ENCODE measurements around the gene QSOX1.
A peak's percentile ranks its signal among the peaks of the same experiment; 100 is the strongest.

The QSOX1 gene

DNA sequence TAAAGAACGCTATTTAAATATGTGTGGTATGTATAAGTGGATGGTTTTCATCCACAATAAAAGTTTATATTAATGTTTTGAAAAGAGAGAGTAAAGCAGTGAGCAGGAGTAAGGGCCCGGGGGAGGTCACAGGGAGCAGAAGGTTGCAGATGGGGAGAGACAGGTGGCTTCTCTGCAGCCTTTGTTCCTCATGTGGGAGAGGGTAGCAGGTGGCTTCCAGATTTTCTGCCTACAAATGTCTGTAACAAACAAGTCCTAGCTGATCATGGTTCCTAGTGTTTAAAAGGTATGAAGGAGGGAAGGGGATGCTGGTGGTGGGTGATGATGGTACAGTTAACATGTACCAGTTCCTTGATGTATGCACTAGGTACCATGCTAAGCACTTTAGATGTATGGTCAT, 18.8 kb downstream of the QSOX1 start:
- peak; percentile 37 for DNase-seq

DNA sequence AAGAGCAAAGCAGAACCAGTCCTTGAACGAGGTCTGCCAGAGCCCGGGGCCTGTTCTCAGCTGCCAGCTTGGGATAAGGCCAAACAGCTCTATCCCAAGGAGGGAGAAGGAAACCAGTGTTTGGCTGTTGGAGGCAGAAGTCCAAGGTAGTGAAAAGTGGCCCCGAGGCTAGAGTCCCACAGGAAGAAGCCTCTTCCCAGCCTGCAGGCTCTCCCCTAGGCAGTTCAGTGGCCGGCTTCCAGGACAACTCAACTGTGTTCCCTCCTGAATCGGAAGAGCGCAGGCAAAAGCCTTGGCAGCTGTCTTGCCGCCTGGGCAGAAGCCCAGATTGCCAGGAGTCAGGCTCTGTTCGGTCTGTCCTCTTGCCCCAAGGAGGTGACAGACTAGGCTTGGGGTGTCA, 19.3 kb downstream of the QSOX1 start:
- no peak for DNase-seq

DNA sequence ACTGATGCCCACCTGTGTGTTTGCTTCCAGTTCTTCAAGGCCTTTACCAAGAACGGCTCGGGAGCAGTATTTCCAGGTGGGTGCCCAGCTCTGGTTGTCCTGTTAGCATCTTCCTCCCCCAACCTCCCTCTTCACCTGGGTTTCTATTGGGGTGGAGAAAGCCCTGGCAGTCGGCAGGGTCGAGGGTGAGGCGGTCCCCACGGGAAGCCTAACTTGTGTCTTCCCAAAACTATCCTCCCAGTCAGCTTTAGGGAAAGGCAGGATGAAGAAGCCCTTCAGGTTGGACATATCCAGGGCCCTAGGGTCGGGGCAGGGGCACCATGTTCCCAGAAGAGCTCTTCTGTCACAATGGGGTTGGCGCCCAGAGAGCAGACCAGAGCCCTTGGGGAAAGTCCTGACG, 20.6 kb downstream of the QSOX1 start:
- no peak for DNase-seq

DNA sequence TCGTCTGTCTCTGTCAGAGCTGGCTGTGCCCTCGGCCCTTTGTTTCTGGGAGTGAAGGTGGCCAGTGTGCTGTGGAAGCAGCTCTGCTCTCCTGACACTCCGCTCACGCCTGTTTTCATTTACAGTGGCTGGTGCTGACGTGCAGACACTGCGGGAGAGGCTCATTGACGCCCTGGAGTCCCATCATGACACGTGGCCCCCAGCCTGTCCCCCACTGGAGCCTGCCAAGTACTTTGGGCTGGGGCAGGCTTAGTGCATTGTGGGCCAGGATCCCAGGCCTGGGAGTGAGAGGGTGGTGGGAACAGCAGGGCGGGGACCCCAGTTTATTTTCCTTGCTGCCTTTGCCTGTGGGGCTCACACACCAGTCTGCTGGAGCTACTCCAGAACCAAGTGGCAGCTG, 21.1 kb downstream of the QSOX1 start:
- DNase-seq: no peak

DNA sequence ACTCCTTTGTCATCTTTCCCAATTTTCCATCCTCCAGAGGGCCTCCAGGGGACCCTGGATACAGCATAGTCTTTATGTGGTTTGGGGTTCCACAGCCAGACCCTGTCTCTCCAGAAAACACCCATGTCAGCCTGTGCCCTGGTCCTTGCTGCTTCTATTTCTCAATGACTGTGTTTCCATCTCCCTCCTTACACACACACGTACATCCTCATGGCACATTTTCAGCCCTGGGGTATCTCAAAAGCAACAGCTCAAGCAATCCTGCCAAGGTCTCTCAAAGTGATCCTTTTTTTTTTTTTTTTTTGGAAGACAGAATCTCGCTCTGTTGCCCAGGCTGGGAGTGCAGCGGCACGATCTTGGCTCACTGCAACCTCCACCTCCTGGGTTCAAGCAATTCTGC, 22.3 kb downstream of the QSOX1 start:
- DNase-seq: no peak

DNA sequence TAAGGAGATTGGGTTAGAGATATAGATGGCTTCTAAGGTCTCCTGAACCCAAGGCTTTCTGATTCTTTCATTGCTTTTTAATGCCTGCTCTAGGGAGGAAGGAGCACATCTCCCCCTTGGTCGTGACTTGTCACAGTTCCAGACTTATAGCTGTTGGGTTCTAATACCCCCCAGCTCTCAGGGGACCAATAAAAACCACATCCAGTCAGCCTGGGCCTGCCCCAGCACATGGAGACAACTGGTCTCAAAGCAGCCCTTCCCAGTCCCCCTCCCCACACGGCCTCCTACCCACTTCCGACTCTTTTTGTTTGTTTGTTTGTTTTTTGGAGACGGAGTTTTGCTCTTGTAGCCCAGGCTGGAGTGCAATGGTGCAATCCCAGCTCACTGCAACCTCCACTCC, 23.3 kb downstream of the QSOX1 start:
- DNase-seq: no peak

DNA sequence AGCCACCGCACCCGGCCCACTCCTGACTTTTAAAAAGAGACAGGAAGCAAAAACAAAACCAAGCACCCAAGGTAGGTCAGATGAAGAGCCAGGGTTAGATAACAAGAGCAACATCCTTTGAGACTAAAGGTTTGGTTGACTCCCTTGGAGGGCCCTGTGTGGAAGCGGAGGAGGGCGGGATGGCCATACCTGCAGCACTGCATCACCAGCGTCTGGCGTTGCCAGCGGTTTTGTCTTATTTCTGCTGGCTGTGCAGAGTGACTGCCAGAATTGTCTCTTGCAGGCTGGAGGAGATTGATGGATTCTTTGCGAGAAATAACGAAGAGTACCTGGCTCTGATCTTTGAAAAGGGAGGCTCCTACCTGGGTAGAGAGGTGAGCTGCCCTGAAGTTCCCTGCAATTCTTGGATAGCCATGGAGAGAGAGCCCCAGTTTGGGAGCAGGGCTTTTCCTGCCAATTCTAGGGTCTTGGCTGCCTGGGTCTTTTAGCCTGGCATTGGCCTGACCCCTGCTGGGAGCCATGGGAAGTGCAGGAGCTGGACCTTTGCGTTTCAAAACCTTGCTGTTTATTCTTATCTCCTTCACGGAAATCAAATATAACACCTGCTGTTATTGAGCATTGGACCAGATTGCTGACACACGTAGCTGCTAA, 24.0 kb downstream of the QSOX1 start:
- DNase-seq: peak; percentile 43

DNA sequence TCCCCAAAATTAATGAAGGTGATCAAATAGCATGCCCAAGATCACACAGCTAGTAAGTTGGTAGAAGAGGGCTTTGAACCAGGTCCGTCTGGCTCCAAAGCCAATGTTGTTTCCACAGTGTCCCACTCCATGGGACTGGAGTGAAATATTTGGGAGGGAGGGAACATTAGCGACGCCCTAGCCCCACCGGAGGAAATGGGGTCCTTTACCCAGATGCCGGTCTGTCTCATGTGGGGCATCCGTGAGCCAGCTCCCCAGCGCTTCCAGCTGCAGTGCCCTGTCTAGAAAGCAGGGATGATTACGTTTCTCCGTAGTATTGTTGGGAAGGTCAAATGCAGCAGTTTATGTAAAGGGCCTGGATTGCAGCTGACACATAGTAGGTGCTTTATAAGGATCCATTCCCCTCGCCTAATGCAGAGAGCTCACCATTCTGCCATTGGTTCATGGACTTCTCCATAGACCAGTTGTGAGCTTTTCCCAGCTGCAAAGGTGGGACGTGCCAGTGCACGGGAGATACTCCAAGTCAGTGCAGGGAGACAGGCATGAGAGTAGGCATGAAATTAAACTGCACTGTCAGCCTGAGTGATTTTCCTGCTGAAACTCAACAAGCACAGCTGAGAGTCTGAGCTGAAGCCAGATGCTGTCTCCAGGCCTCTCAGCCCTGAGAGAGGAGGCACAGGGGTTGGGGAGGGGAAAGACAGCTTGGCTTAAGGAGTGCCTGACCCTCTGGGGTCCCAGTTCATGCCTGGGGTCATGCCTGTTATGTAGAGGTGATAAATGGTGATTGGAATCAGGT, 24.7 kb downstream of the QSOX1 start:
- DNase-seq: no peak

DNA sequence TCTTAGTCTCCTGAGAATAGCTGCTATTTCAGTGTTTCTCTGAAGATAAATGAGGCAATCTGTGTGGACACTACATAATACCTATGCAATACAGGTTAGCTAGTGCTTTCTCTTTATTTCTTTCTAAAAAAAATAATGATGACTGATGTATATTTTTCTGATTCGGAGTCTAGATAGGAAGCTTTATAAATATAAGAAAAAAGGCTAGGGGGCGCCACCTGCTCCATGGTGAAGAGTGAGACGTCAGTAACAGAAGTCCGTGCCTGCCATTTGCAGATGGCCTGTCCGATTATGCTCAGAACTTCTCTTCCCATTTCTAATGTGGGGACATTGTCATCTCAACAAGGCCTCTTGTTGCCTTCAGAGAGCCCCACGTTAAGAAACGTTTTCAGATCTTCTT, 26.4 kb downstream of the QSOX1 start:
- DNase-seq: no peak

DNA sequence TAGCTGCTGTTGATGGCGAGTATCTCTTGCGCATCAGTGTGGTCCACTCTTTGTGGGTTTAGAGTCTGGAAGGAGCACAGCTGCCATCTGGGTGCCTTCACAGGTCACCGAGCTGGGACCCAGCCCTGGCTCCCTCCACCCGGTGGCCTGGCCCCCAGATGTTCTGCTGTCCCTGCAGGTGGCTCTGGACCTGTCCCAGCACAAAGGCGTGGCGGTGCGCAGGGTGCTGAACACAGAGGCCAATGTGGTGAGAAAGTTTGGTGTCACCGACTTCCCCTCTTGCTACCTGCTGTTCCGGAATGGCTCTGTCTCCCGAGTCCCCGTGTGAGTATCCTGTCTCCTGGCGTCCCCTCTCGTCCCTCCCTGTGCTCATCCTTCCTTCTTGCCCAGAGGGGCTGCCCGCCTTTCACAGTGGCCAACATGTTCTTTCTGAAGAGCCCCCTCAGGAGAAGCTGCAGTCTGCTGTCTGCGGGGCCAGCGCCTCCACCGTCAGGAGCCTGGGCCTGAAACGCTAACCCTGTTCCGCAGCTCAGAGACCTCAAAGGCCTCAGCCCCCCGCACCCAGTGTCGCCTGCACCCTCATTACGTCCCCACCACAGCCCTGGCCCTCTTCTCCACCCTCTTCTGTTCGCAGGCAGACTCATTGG, 27.4 kb downstream of the QSOX1 start:
- no peak for DNase-seq

DNA sequence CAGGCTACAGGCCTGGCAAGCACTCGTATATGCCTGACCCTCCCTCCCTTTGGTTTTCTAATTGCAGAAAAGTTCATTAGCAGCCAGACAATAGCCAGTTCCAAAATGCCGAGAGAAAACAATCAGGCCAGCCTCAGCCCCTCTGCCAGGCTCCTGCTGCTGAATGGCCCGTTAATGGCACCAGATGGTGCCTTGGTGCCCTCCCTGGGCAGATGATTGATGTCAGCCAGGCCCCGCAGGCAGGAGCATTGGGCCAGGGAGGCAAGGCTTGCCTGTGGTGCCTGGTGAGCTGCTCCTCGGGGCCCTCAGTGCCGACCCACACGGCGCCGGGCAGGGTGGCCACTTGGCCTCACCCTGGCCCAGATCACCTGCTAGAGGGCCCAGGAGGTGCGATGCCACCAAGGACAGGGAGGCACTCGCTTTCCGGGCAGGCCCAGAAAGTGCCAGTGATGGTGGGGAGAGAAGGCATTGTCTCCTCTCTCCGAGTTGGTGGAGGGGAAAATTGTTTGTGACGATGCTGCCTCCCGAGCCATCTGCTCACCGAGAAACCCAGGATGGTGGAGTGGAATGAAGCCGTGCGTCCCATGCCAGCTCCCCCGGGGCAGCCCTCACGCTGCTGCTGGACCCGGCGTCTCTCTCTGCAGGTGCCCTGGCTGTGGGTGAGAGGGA, 28.1 kb downstream of the QSOX1 start:
- peak; percentile 80 for DNase-seq

DNA sequence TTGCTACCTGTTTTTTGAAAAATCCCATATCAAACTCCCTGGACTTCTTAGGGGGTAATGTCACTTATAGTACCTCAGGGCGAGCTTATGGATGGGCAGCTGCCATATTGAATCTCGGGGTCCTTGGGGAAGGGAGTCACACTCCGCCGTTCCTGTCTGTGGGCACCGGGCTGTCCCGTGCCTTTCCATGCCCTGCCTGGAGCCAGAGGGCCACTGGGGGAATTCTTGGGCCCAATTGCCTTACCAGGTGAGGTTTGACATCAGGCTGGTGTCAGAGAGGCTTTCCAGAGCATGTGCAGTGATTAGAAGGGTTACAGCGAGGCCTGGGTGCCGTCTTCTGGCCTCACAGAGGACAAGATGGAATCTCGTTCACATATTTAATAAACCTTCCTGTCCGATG, 28.8 kb downstream of the QSOX1 start:
- DNase-seq: no peak

DNA sequence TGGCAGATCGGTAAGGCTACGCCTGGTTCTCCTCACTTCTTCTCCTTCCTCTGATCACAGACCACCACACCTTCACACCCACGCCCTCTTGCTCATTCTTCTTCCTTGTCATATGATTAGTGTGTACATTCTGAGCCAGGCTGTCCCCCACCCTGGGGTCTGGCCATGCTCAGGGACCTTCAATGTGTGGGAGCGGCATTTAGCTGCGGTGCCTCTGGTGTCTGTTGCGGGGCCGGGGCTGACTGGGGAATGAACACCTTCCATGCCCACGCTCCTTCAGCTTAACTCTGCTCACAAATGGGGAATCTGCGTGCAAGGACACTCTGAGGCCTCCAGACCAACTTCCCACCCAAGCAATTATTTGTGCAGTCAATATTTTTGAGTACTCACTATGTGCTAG, 29.4 kb downstream of the QSOX1 start:
- no peak for DNase-seq

DNA sequence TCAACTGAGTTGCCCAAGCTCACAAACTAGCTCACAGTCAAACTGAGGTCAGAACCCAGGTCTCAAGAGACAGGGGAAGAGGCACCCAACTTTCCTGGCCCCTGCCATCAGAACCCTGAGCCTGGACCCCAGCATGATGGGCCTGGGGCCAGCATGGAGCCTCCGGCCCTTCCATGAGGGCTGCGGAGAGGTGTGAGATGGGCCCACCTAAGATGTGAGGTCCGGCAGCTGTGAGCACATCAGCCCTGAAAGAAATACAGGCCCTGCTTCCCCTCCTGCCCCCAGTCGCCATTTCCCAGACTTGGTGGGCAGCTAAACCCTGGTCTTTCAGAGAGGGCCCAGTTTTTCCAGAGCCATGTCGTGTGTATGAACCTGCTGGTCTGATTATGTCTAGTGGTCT, 30.6 kb downstream of the QSOX1 start:
- DNase-seq: no peak

DNA sequence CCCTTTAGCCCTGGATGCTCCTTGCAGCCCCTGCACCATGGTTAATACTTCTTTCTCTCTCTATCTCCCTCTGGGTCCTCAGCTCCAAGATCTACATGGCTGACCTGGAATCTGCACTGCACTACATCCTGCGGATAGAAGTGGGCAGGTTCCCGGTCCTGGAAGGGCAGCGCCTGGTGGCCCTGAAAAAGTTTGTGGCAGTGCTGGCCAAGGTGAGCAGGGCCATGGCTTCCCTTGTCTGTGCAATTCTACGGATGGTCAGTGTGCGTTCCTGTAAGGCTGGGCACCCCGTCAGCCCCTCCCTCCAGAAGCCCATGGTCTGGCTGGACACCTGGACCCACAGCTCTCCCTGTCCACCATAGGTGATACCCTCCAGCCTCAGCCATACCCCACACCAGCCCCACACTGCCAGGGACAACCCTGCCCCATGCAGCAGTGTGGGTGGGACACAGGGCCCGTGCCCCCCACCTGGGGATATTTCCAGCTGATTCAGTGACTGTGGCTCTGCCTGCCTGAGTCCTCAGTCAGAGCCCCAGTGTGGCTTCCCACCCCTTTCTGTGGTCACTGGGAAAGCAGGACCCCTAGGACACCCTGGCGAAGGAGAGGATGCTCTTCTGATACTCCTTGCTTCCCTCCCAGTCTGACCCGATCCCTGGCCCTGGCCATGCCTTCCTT, 31.4 kb downstream of the QSOX1 start:
- no peak for DNase-seq

DNA sequence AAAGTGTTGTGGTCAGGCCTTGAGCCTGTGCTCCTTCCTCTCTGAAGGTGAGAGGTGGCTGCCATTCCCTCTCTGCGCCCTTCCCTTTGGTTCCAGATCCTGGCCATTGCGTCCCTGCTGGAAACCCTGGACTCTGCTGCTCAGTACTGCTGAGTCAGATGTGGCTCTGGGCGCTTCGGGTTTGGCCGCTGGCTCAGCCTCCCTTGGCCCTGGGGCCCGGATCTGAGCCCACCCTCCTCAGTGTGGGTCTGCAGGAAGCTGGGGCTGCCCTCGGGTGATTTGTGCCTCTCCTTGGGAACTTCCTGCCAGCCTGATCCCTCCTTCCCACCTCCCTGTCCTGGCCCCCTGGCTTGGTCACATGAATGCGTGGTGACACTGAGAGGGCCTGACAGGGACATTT, 32.2 kb downstream of the QSOX1 start:
- DNase-seq: no peak

DNA sequence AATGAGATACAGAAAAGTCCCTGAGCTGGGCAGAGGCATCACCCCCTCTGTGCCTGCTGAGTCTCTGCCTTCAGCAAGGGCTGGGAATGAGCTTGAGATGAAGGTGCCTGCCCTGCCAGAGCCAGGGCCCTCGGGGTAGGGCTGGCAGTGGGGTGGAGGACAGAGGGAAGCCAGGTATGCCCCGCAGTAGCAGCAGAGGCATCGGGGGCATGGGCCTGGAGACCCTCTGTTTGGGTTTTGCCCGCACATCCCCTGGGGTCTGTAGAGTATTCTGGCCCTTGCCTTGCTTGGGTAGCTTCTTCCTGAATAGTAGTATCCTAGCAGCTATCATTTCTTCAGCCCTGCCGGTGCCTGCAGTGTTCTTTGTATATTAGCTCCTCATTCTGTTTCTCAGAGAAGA, 33.0 kb downstream of the QSOX1 start:
- DNase-seq: no peak

DNA sequence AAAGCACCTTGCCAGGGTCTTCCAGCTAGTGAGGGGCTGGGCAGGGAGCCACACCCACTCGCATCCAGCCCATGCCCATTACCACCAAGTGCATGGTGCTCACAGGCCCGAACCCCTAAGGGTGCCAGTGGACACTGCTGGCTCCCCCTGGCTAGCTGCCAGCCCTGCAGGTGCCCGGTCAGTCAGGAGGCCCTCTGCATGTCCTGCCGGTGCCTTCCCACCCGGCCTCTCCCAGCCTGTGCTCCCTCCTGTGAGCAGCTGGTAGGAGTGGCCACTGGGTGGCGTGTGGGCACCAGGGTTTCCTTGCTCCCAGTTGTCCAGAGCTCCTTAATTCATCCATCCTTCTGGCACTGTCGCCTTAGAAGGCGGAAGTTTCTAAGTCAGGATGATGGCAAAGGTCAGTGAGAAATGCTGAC, 33.4 kb downstream of the QSOX1 start:
- DNase-seq: peak; percentile 40

DNA sequence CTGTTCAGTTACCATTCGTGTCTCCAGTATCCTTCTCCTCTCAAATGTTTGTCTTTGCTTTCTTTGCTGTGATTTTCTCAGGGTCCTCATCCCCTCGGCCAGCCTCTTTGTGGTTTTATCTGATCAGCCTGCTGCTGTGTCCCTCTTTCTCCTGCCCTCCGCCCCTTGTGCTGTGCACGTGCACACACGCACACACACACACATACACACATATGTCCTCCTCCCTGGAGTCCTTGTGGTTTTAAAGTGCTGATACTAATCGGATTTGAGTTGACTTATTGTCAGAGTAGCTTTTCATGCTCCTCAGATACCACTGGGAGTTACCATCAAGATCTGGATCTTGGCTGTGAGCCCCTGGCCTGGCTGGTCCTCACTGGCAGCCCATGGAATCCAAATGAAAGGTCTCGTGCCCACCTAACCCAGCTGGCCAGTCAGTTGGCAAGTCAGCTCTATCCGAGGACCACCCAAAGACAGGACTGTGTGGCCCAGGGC, 34.1 kb downstream of the QSOX1 start:
- DNase-seq: no peak

DNA sequence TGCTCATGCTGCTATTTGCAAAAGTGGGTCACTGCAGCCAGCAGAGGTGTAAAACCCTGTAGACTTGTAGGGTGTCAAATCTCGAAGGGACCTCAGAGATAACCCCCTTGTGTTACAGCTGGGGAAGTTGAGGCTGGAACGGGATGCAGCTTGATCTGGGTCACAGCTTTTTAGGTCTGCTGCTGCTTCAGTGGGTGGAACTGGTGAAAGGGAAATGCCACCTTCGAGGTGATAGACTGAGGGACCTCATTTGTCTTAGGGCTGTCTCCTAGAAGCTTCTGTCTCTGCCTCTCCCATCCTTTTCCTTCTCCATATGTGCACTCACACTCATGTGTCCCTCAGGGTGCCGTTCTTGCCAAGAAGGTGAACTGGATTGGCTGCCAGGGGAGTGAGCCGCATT, 35.4 kb downstream of the QSOX1 start:
- no peak for DNase-seq

DNA sequence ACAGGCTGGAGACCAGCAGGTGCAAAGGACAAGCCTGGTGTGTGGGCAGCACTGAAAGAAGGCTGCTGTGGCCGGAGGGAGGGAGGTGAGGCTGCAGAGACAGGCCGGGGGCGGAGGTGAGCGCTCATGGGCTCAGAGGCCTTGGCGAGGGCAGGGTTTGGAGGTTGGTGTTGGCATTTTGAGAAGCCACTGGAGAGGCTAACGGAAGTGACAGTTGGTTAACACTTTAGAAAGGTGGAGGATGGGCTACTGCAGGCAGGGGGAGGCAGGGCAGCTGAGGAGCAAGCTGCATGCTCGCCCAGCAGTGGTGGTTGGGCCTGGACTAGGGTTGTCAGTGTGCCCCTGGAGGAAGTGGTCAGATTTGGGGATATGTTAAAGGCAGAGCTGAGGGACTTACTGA, 37.5 kb downstream of the QSOX1 start:
- no peak for DNase-seq

DNA sequence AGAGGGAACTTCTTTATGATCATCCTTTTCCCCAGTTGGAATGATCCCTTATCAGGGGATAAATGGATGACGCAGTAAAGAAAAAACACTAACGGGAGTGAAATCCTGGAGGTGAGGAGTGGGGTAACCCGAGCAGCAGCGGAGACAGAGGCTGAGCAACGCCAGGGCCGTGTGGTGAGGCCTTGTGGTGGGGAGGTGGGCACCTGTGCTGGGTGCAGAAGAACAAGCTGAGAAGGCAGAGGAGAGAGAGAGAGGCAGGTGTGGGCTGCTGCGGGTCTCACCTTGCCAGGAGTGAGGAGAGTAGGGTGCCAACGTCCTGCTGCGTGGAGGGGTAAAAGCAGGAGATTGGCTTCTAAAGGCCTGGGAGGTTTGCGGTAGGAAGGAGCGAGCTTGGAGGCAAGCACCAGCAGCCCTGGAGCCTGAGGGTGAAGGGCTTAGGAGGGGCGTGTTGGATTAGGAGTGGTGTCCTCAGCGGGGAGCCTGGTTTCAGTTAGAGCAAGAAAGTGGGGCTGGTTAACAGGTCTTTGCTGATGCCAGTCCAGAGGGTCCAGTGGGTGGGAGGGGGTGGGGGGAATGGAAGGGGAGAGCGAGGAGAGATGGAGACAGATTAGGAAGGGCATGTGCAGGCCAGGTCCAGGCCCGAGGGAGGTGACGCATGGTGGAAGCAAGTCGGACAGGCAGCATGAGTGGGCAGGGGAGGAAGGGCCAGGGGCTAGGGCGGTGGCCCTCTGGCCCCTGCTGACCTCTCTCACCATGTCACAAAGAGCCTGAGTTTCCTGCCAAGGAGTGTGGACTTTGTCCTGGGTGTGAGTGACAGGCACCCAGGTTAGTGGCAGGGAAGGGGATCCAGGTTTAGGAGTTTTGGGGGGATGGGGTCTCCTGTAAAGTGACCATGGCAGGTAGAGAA, 38.7 kb downstream of the QSOX1 start:
- no peak for DNase-seq
